Osteocyte (in vitro differentiated cells): ENCODE results near the gene TLE7. TPM values are rescaled to one million over a fixed set of nuclear protein-coding genes. Genes with fewer than 3 reads are reported as not detected.

Experiments used
- DNase-seq: peaks from one replicate; pipeline ENCODE4 v3.0.0; 2021; ENCODE audit warnings: mixed read lengths; ENCODE audit not compliant: unreplicated experiment; ENCODE audit errors: extremely low spot score
- H3K27ac Mint-ChIP-seq: one replicate; pipeline ENCODE4 v1.8.0; 2021; ENCODE audit warnings: mild to moderate bottlenecking, mixed read lengths; ENCODE audit not compliant: unreplicated experiment
- H3K27me3 Mint-ChIP-seq: one replicate; pipeline ENCODE4 v1.8.0; 2021; ENCODE audit warnings: mixed read lengths; ENCODE audit not compliant: unreplicated experiment
- H3K36me3 Mint-ChIP-seq: one replicate; pipeline ENCODE4 v1.8.0; 2021; ENCODE audit warnings: mixed read lengths; ENCODE audit not compliant: unreplicated experiment
- H3K4me1 Mint-ChIP-seq: one replicate; pipeline ENCODE4 v1.8.0; 2021; ENCODE audit warnings: mixed read lengths; ENCODE audit not compliant: unreplicated experiment
- H3K4me3 Mint-ChIP-seq: one replicate; pipeline ENCODE4 v1.8.0; 2021; ENCODE audit warnings: mild to moderate bottlenecking, moderate library complexity, mixed read lengths; ENCODE audit not compliant: unreplicated experiment
- H3K9me3 Mint-ChIP-seq: one replicate; pipeline ENCODE4 v1.8.0; 2021; ENCODE audit warnings: mixed read lengths; ENCODE audit not compliant: unreplicated experiment
- CTCF ChIP-seq: fragments of 200-600 bp; sonication (generic); IDR thresholded peaks from 2 replicates; pipeline ENCODE4 v1.5.0; 2021; ENCODE audit warnings: antibody characterized with exemption, mild to moderate bottlenecking, moderate library complexity
- total RNA-seq: library from RNA; stranded (reverse); gene quantifications from 2 replicates; pipeline ENCODE4 v1.2.1, GENCODE V29; 2021

TLE7 gene
- total RNA-seq, 1 donor from 2014 or later: not detected

- no peak for TF ChIP-seq CTCF
- Mint-ChIP-seq H3K9me3 (peaks cover 7% of the 10 kb centered on the region), H3K36me3 (no peaks in the 10 kb centered on the region), H3K4me1 (peaks cover 3% of the 10 kb centered on the region), H3K4me3 (no peak overlapping the region), H3K27me3 (peaks cover 24% of the 10 kb centered on the region), H3K27ac (no peak overlapping the region)
- DNase-seq: no peak
Measured at GRCh38 chr16:71423865-71424264, 18.0 kb downstream of the TLE7 start.

- TF ChIP-seq CTCF: no peak
- no peaks in the 10 kb centered on the region for H3K36me3 Mint-ChIP-seq
- H3K27ac Mint-ChIP-seq: no peak overlapping the region
- H3K4me3 Mint-ChIP-seq: no peak overlapping the region
- no peak for DNase-seq
- peaks cover 3% of the 10 kb centered on the region for H3K4me1 Mint-ChIP-seq
- peaks cover under 1% of the 10 kb centered on the region for H3K9me3 Mint-ChIP-seq
- H3K27me3 Mint-ChIP-seq: peaks cover 28% of the 10 kb centered on the region
Measured at GRCh38 chr16:71423016-71423415, 18.8 kb downstream of the TLE7 start.

- DNase-seq: no peak
- peaks cover 27% of the 10 kb centered on the region for H3K27me3 Mint-ChIP-seq
Measured at GRCh38 chr16:71421911-71422310, 19.9 kb downstream of the TLE7 start.

GRCh38 chr16:71414038-71414437 lies 27.8 kb downstream of the TLE7 start:
- no peak for DNase-seq
- H3K9me3 Mint-ChIP-seq: no peaks in the 10 kb centered on the region
- H3K4me3 Mint-ChIP-seq: no peak overlapping the region
- peaks cover 35% of the 10 kb centered on the region for H3K27me3 Mint-ChIP-seq
- no peaks in the 10 kb centered on the region for H3K4me1 Mint-ChIP-seq
- no peak for TF ChIP-seq CTCF
- no peak overlapping the region for H3K27ac Mint-ChIP-seq
- H3K36me3 Mint-ChIP-seq: no peaks in the 10 kb centered on the region

More at GRCh38 chr16:71421911-71422310, 19.9 kb downstream of the TLE7 start:
- peak; percentile 16 for TF ChIP-seq CTCF
- peaks cover 3% of the 10 kb centered on the region for H3K4me1 Mint-ChIP-seq
- H3K4me3 Mint-ChIP-seq: no peak overlapping the region
- no peaks in the 10 kb centered on the region for H3K36me3 Mint-ChIP-seq
- no peaks in the 10 kb centered on the region for H3K9me3 Mint-ChIP-seq
- no peak overlapping the region for H3K27ac Mint-ChIP-seq

GRCh38 chr16:71413341-71413740 lies 28.5 kb downstream of the TLE7 start:
- no peak overlapping the region for H3K27ac Mint-ChIP-seq
- no peaks in the 10 kb centered on the region for H3K36me3 Mint-ChIP-seq
- H3K4me1 Mint-ChIP-seq: no peaks in the 10 kb centered on the region
- peaks cover 32% of the 10 kb centered on the region for H3K27me3 Mint-ChIP-seq
- no peak for DNase-seq
- H3K4me3 Mint-ChIP-seq: no peak overlapping the region
- TF ChIP-seq CTCF: no peak
- no peaks in the 10 kb centered on the region for H3K9me3 Mint-ChIP-seq
